Mesenchymal stem cell (in vitro differentiated cells and primary cell): ENCODE data around the gene GALNT18.

Source experiments
- DNase-seq: peaks from one replicate; pipeline ENCODE4 v3.0.0-alpha.2; 2013
- H2AFZ ChIP-seq: one replicate; pipeline ENCODE4 v1.6.1; 2013; ENCODE audit warnings: low read depth, mild to moderate bottlenecking, control low read depth, inconsistent platforms, low read length, moderate library complexity
- H2AK5ac ChIP-seq: 2 replicates; pipeline ENCODE4 v1.6.1; 2013; ENCODE audit warnings: low read length, moderate library complexity, mild to moderate bottlenecking, inconsistent platforms; ENCODE audit not compliant: severe bottlenecking
- H2BK120ac ChIP-seq: one replicate; pipeline ENCODE4 v1.6.1; 2013; ENCODE audit warnings: low read depth, mild to moderate bottlenecking, inconsistent platforms, low read length, moderate library complexity
- H2BK12ac ChIP-seq, 2 experiments: one replicate each; pipeline ENCODE4 v1.6.1; 2013; ENCODE audit warnings: inconsistent platforms in 2 of 2, low read length in 2 of 2, mild to moderate bottlenecking in 2 of 2, moderate library complexity in 2 of 2, control low read depth in 1 of 2
- H2BK15ac ChIP-seq: one replicate; pipeline ENCODE4 v1.6.1; 2013; ENCODE audit warnings: mild to moderate bottlenecking, low read depth, inconsistent platforms; ENCODE audit not compliant: poor library complexity, severe bottlenecking
- H2BK5ac ChIP-seq: 2 replicates; pipeline ENCODE4 v1.6.1; 2013; ENCODE audit warnings: low read depth, mild to moderate bottlenecking, low read length, control low read depth, inconsistent platforms; ENCODE audit not compliant: poor library complexity, severe bottlenecking
- H3K14ac ChIP-seq, 2 experiments: one replicate each; pipeline ENCODE4 v1.6.1; 2013; ENCODE audit warnings: inconsistent platforms in 2 of 2, low read length in 2 of 2, control low read depth in 1 of 2, mild to moderate bottlenecking in 1 of 2, moderate library complexity in 1 of 2
- H3K18ac ChIP-seq, 2 experiments: one replicate each; pipeline ENCODE4 v1.6.1; 2013; ENCODE audit warnings: inconsistent platforms in 2 of 2, low read length in 2 of 2, control low read depth in 1 of 2, low read depth in 1 of 2, mild to moderate bottlenecking in 1 of 2
- H3K23ac ChIP-seq, 2 experiments: one replicate each; pipeline ENCODE4 v1.6.1; 2013; ENCODE audit warnings: inconsistent platforms in 2 of 2, low read length in 2 of 2, mild to moderate bottlenecking in 2 of 2, moderate library complexity in 2 of 2, control low read depth in 1 of 2
- H3K27ac ChIP-seq: 2 replicates; pipeline ENCODE4 v1.5.1; 2013; ENCODE audit warnings: mild to moderate bottlenecking, moderate library complexity, low read length, control low read depth, inconsistent platforms; ENCODE audit not compliant: poor library complexity, severe bottlenecking
- H3K27me3 ChIP-seq, 2 experiments: 2 replicates each; pipeline versions ENCODE4 v1.6.1 to v1.7.0; 2013; ENCODE audit warnings: low read length in 2 of 2, mild to moderate bottlenecking in 2 of 2, moderate library complexity in 2 of 2, control low read depth in 1 of 2, inconsistent platforms in 1 of 2; ENCODE audit not compliant: control insufficient read depth in 1 of 2, insufficient read depth in 1 of 2
- H3K36me3 ChIP-seq, 2 experiments: 2 replicates each; pipeline versions ENCODE4 v1.6.1 to v1.7.0; 2013; ENCODE audit warnings: low read length in 2 of 2, control low read depth in 1 of 2, inconsistent platforms in 1 of 2, low read depth in 1 of 2, mild to moderate bottlenecking in 1 of 2; ENCODE audit not compliant: insufficient read depth in 2 of 2, control insufficient read depth in 1 of 2
- H3K4ac ChIP-seq, 2 experiments: one replicate each; pipeline ENCODE4 v1.6.1; 2013; ENCODE audit warnings: inconsistent platforms in 2 of 2, low read length in 2 of 2, mild to moderate bottlenecking in 2 of 2, moderate library complexity in 2 of 2, control low read depth in 1 of 2, low read depth in 1 of 2
- H3K4me1 ChIP-seq: 2 replicates; pipeline ENCODE4 v1.6.1; 2013; ENCODE audit warnings: low read depth, low read length, control low read depth; ENCODE audit not compliant: control insufficient read depth, insufficient read depth
- H3K4me2 ChIP-seq: 2 replicates; pipeline ENCODE4 v1.6.1; 2013; ENCODE audit warnings: low read length, mild to moderate bottlenecking, inconsistent platforms; ENCODE audit not compliant: poor library complexity, severe bottlenecking
- H3K4me3 ChIP-seq, 2 experiments: 2 replicates each; pipeline versions ENCODE4 v1.5.1 to v1.7.0; 2013; ENCODE audit warnings: low read length in 2 of 2, mild to moderate bottlenecking in 2 of 2, control low read depth in 1 of 2, low read depth in 1 of 2; ENCODE audit not compliant: insufficient read depth in 1 of 2
- H3K79me1 ChIP-seq: replicated peaks from 2 replicates; pipeline ENCODE4 v1.6.1; 2013; ENCODE audit warnings: mild to moderate bottlenecking, control low read depth, low read length, inconsistent platforms; ENCODE audit not compliant: poor library complexity, severe bottlenecking
- H3K9ac ChIP-seq: 2 replicates; pipeline ENCODE4 v1.7.0; 2013; ENCODE audit warnings: mild to moderate bottlenecking, low read length, moderate library complexity
- H3K9me3 ChIP-seq: 2 replicates; pipeline ENCODE4 v1.7.0; 2013; ENCODE audit warnings: mild to moderate bottlenecking, low read length; ENCODE audit not compliant: control insufficient read depth
- H4K8ac ChIP-seq: one replicate; pipeline ENCODE4 v1.6.1; 2013; ENCODE audit warnings: inconsistent platforms, mild to moderate bottlenecking, low read length, moderate library complexity
- H4K91ac ChIP-seq: one replicate; pipeline ENCODE4 v1.6.1; 2013; ENCODE audit warnings: mild to moderate bottlenecking, low read length, inconsistent platforms
- WGBS: methylation state at CpG from one replicate; pipeline ENCODE4 v1.1.7; 2013; ENCODE audit warnings: mixed read lengths; 5-methylcytosine and 5-hydroxymethylcytosine counted together

GALNT18 gene

DNA sequence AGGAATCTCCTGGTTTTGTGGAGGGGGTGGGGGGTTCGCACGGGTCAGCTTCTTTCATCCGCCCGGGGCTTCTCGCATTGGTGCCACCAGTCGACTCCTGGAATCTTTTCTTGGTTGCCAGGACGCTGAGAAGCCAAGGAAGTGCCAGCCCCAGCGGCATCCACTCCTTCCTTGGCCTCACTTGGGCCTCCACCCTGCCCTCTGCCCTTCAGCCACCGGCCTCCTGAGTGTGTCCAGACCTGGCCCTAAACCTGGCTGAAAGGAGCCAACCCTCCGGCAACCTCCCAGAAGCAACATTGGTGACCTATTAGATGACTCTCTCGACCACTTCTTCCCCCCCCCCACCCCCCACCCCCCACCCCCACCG is 518 bp upstream of the GALNT18 start:
- peak overlapping the region in 1 of 2 experiments; percentile 42 for H2BK12ac ChIP-seq
- H3K4me1 ChIP-seq, result peaks cover 23% of the 10 kb centered on the region
- no peak overlapping the region for H2AK5ac ChIP-seq
- no peak overlapping the region for H4K91ac ChIP-seq
- no peak overlapping the region for H2BK5ac ChIP-seq
- no peaks in the 10 kb centered on the region for H3K36me3 ChIP-seq
- 14% methylated on average over 6 of the region's 12 CpGs for WGBS
- H4K8ac ChIP-seq, result peak overlapping the region; percentile 75
- H3K9me3 ChIP-seq, result no peaks in the 10 kb centered on the region
- no peak overlapping the region for H2BK15ac ChIP-seq
- peaks cover 55 to 76% of the 10 kb centered on the region in 2 experiments for H3K27me3 ChIP-seq
- no peaks in the 10 kb centered on the region for H3K79me1 ChIP-seq
- H3K4me2 ChIP-seq, result peak overlapping the region; percentile 98
- H3K18ac ChIP-seq, result peak overlapping the region in 1 of 2 experiments; percentile 90
- no peak overlapping the region for H3K23ac ChIP-seq
- H3K4ac ChIP-seq, result peak overlapping the region in 1 of 2 experiments; percentile 45
- H3K4me3 ChIP-seq, result peak overlapping the region in 1 of 2 experiments; percentile 80
- H3K14ac ChIP-seq, result peak overlapping the region in 1 of 2 experiments; percentile 66
- H3K27ac ChIP-seq, result no peak overlapping the region
- peak overlapping the region; percentile 36 for H2AFZ ChIP-seq
- no peak for DNase-seq
- no peak overlapping the region for H2BK120ac ChIP-seq
- H3K9ac ChIP-seq, result peak overlapping the region; percentile 51

DNA sequence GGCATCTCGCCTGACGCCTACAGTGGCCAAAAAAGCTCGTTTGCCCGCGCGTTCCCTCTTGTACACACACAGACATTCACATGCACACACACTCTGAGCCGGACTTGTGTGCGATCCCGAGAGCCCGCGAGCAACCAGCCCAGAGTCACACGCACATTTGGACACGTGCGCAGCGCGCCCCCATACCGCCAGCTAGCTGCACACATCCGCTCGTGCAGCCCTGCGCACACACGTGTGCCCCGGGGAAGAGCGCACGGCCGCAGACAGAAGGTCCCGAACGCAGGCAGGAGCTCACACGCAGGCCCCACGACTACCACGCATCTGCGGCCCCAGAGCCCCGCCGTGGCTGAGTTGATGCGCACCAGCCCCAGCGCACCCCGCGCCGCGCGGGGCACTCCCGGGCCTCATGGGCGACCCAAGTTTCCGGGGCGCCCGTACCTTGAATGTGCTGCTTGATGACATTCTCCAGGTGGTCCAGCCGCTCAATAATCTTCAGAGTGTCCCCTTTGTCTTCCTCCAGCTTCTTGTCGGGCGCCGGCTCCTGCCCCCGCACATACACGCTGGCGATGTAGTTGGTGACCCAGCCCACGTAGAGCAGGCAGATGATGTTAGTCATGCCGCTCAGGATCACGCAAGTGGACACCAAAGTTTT is 758 bp downstream of the GALNT18 start:
- Histone ChIP-seq H2BK15ac (peak overlapping the region; percentile 26), H3K4me3 (peak overlapping the region; percentile 33 to 80), H3K4ac (no peak overlapping the region), H2BK5ac (no peak overlapping the region), H3K27me3 (peaks cover 55 to 72% of the 10 kb centered on the region in 2 experiments), H2BK12ac (no peak overlapping the region), H3K4me1 (peaks cover 23% of the 10 kb centered on the region), H2BK120ac (no peak overlapping the region), H4K91ac (no peak overlapping the region), H3K4me2 (peak overlapping the region; percentile 98), H3K23ac (peak overlapping the region in 1 of 2 experiments; percentile 16), H3K36me3 (no peaks in the 10 kb centered on the region), H3K79me1 (no peaks in the 10 kb centered on the region), H3K18ac (peak overlapping the region in 1 of 2 experiments; percentile 25), H3K27ac (no peak overlapping the region), H3K14ac (peak overlapping the region in 1 of 2 experiments; percentile 4), H3K9ac (peak overlapping the region; percentile 69), H2AFZ (no peak overlapping the region), H2AK5ac (no peak overlapping the region), H4K8ac (peak overlapping the region; percentile 8), H3K9me3 (no peaks in the 10 kb centered on the region)
- DNase-seq, result peak; percentile 56
- under 1% methylated on average over 55 of the region's 55 CpGs for WGBS

DNA sequence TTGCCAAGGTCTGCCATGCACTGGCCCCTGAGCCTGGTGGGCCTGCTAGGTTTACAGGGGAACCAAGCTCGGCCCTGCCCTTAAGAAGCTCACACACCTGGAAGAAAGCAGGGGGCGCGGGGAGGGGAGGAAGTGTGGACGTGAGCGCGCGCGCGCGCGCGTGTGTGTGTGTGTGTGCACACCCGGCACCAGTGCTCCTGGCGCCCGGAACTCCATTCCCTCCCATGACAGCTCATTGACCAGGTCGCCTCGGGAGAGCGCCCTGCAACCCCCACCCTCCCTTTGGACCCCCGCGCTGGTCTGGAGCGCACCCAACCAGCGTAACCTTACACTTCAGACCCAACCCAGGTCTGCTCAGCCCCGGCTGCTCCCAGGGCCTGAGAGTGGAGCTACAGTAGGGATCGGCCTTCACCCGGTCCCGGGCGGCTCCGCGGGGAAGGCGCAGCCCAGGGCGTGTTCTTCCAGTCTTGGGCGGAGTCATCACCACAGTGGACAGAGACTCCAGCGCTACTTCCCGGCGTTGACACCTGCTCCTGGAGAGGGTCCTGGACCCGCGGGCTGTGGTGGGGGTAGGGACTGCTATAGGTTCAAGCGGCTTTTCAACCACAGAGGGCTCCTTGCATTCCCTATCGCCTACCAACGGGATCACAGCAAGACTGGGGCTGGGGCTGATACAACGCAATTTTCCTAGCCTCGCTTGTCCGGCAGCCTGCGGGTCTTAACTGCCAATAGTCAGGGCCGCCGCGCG is 1.5 kb downstream of the GALNT18 start:
- H2BK12ac ChIP-seq, result no peak overlapping the region
- no peak overlapping the region for H2BK120ac ChIP-seq
- no peaks in the 10 kb centered on the region for H3K36me3 ChIP-seq
- 2% methylated on average over 33 of the region's 48 CpGs for WGBS
- no peak overlapping the region for H2BK5ac ChIP-seq
- H3K23ac ChIP-seq, result peak overlapping the region in 1 of 2 experiments; percentile 56
- peak overlapping the region; percentile 46 for H2AFZ ChIP-seq
- H4K91ac ChIP-seq, result no peak overlapping the region
- peaks cover 55 to 66% of the 10 kb centered on the region in 2 experiments for H3K27me3 ChIP-seq
- peak overlapping the region; percentile 69 for H3K9ac ChIP-seq
- no peak overlapping the region for H2AK5ac ChIP-seq
- peak overlapping the region; percentile 33 to 80 for H3K4me3 ChIP-seq
- no peak overlapping the region for H2BK15ac ChIP-seq
- no peak overlapping the region for H3K27ac ChIP-seq
- peak overlapping the region; percentile 98 for H3K4me2 ChIP-seq
- H3K4ac ChIP-seq, result no peak overlapping the region
- no peak overlapping the region for H4K8ac ChIP-seq
- peak; percentile 48 for DNase-seq
- H3K79me1 ChIP-seq, result no peaks in the 10 kb centered on the region
- H3K9me3 ChIP-seq, result no peaks in the 10 kb centered on the region
- H3K4me1 ChIP-seq, result peaks cover 23% of the 10 kb centered on the region
- H3K18ac ChIP-seq, result peak overlapping the region in 1 of 2 experiments; percentile 43
- no peak overlapping the region for H3K14ac ChIP-seq

DNA sequence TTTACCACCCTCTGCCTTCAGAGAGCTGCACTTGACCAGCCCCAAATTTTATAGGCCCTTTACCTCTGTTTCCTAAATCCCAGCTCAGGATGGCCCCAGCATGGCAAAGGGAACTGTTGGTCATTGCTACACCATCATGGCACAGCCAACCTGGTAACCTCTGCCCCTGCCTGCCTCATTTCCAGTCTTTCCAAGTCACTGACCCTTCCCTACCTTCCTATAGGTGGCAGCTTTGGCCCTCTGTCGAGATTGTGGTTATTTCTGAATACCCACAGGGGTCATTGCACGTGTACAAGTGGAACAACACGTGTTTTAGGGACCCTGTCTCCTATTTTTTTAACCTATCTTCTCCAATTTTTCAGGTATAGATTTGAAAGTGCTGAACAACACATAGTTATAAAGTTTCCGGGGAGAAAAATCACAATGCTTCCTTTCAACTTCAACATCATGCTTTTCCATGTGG is 2.8 kb downstream of the GALNT18 start:
- H4K91ac ChIP-seq, result no peak overlapping the region
- no peak overlapping the region for H2BK12ac ChIP-seq
- H2AK5ac ChIP-seq, result no peak overlapping the region
- H3K4me2 ChIP-seq, result no peak overlapping the region
- no peak overlapping the region for H2BK120ac ChIP-seq
- no peak overlapping the region for H3K23ac ChIP-seq
- no peak for DNase-seq
- H3K27ac ChIP-seq, result no peak overlapping the region
- no peak overlapping the region for H3K4me3 ChIP-seq
- H3K4ac ChIP-seq, result no peak overlapping the region
- H3K9ac ChIP-seq, result no peak overlapping the region
- no peaks in the 10 kb centered on the region for H3K36me3 ChIP-seq
- H2BK5ac ChIP-seq, result no peak overlapping the region
- no peaks in the 10 kb centered on the region for H3K79me1 ChIP-seq
- H4K8ac ChIP-seq, result no peak overlapping the region
- no peaks in the 10 kb centered on the region for H3K9me3 ChIP-seq
- H3K18ac ChIP-seq, result no peak overlapping the region
- H3K14ac ChIP-seq, result no peak overlapping the region
- H2BK15ac ChIP-seq, result no peak overlapping the region
- peaks cover 23% of the 10 kb centered on the region for H3K4me1 ChIP-seq
- WGBS, result 30% methylated on average over 4 of the region's 4 CpGs
- H2AFZ ChIP-seq, result no peak overlapping the region
- H3K27me3 ChIP-seq, result peaks cover 49 to 63% of the 10 kb centered on the region in 2 experiments
